Upper lobe of right lung (tissue), 1 donor: ENCODE measurements around the gene PDGFA. TPM values are rescaled to one million over a fixed set of nuclear protein-coding genes. Genes with fewer than 3 reads are reported as not detected.

Experiments
- ATAC-seq: fragments of 200-7000 bp; cut with Tn5 transposase; one replicate; pipeline ENCODE4 v1.9.1; 2020; ENCODE audit warnings: mild to moderate bottlenecking, moderate library complexity
- DNase-seq: peaks from one replicate; pipeline ENCODE4 v3.0.0-alpha.2; 2020
- H3K27ac ChIP-seq: fragments of 200-600 bp; one replicate; pipeline ENCODE4 v1.8.0; 2022
- H3K27me3 ChIP-seq: fragments of 200-600 bp; one replicate; pipeline ENCODE4 v1.8.0; 2022; ENCODE audit warnings: mild to moderate bottlenecking
- H3K36me3 ChIP-seq: fragments of 200-600 bp; one replicate; pipeline ENCODE4 v1.8.0; 2022
- H3K4me1 ChIP-seq: fragments of 200-600 bp; one replicate; pipeline ENCODE4 v1.8.0; 2022
- H3K4me3 ChIP-seq: fragments of 200-600 bp; one replicate; pipeline ENCODE4 v1.8.0; 2022; ENCODE audit warnings: mild to moderate bottlenecking
- H3K9me3 ChIP-seq: fragments of 200-600 bp; one replicate; pipeline ENCODE4 v1.8.0; 2022
- CTCF ChIP-seq: fragments of 200-600 bp; IDR thresholded peaks from one replicate; pipeline ENCODE4 v1.8.0; 2022; ENCODE audit warnings: antibody characterized with exemption
- intact Hi-C: fragments of 100-400 bp; cut with DNase I; formaldehyde crosslinking; loops from one replicate; pipeline ENCODE4 v1.11.0; 2022
- total RNA-seq: library from RNA; stranded (reverse); fragmentation: NEBNext Ultra II Directional; extraction: Animal tissue kit (Norgen Biotek cat#: 25700); gene quantifications from one replicate; pipeline ENCODE4 v1.2.1, GENCODE V29; 2021
- donor health status: DM: no; HTN: yes; CAD: no; lungs with severe emphysema.

The PDGFA gene
- total RNA-seq, 1 donor from 2014 or later: 57.1 TPM

GRCh38 chr7:534959-535358, 15.3 kb upstream of the PDGFA start:
- intact Hi-C loops: no loop called here

GRCh38 chr7:534075-534474, 14.4 kb upstream of the PDGFA start:
- no peak overlapping the region for H3K27ac ChIP-seq
- H3K36me3 ChIP-seq: no peaks in the 10 kb centered on the region
- no peaks in the 10 kb centered on the region for H3K9me3 ChIP-seq
- no peak for TF ChIP-seq CTCF
- peaks cover 15% of the 10 kb centered on the region for H3K4me1 ChIP-seq
- no peaks in the 10 kb centered on the region for H3K27me3 ChIP-seq
- ATAC-seq: no peak
- intact Hi-C loops: no loop called here
- DNase-seq: no peak
- no peak overlapping the region for H3K4me3 ChIP-seq

More at GRCh38 chr7:534959-535358, 15.3 kb upstream of the PDGFA start:
- H3K4me1 ChIP-seq: peaks cover 17% of the 10 kb centered on the region
- TF ChIP-seq CTCF: no peak
- DNase-seq (no peak), ATAC-seq (no peak)
- H3K4me3 ChIP-seq: no peak overlapping the region
- no peaks in the 10 kb centered on the region for H3K36me3 ChIP-seq
- H3K27me3 ChIP-seq: no peaks in the 10 kb centered on the region
- no peak overlapping the region for H3K27ac ChIP-seq
- no peaks in the 10 kb centered on the region for H3K9me3 ChIP-seq

DNA sequence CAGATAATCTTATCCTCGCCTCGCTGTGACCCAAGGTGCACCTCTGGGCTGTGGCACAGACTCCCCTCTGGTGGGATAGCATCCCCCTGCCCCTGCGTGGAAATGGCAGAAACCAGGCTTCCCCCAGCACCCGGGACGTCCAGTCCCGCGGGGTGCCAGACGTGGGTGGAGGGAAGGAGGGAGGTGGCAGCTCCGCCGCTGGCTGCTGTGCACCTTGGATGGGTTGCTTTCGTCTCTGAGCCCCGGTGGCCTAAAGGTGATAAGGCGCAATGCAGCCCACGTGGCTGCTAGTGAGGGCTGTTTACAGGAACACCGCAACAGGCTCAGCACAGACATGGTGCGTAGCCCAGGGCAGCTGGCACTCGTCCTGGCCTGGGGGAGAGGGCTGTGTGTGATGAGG, 13.6 kb upstream of the PDGFA start:
- peaks cover 7% of the 10 kb centered on the region for H3K4me1 ChIP-seq
- ATAC-seq: no peak
- no peaks in the 10 kb centered on the region for H3K36me3 ChIP-seq
- H3K27me3 ChIP-seq: no peaks in the 10 kb centered on the region
- H3K9me3 ChIP-seq: no peaks in the 10 kb centered on the region
- no peak overlapping the region for H3K27ac ChIP-seq
- no peak for DNase-seq
- no peak for TF ChIP-seq CTCF
- no peak overlapping the region for H3K4me3 ChIP-seq
- intact Hi-C loops: no loop called here

GRCh38 chr7:532379-533143, 12.9 kb upstream of the PDGFA start:
- H3K9me3 ChIP-seq: no peaks in the 10 kb centered on the region
- no peak overlapping the region for H3K4me3 ChIP-seq
- ATAC-seq (no peak), DNase-seq (no peak)
- no peaks in the 10 kb centered on the region for H3K4me1 ChIP-seq
- TF ChIP-seq CTCF: no peak
- no peaks in the 10 kb centered on the region for H3K27me3 ChIP-seq
- intact Hi-C loops: no loop called here
- H3K36me3 ChIP-seq: no peaks in the 10 kb centered on the region
- no peak overlapping the region for H3K27ac ChIP-seq

DNA sequence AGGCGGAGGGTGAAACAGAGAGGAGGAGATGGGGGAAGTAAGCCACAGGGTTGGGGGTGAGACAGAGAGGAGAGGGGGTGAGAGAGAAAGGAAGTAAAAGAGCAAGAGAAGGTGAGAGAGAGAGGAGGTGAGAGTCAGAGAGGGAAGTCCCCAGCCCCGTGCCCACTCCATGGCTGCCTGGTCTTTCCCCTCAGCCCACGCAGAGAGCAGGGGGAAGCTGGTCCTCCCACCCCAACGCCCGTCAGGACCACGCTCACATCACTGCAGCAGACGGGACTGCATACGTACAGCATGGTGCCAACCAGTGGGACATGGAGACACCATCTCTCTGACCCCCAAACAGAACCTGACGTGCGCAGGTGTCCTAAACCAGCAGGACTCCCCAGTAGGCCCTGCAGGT, 12.1 kb upstream of the PDGFA start:
- intact Hi-C loops: no loop called here

More for the DNA sequence above, 12.1 kb upstream of the PDGFA start:
- TF ChIP-seq CTCF: no peak
- Histone ChIP-seq H3K4me3 (no peak overlapping the region), H3K9me3 (no peaks in the 10 kb centered on the region), H3K4me1 (no peaks in the 10 kb centered on the region), H3K27ac (no peak overlapping the region), H3K36me3 (no peaks in the 10 kb centered on the region), H3K27me3 (no peaks in the 10 kb centered on the region)
- DNase-seq: no peak
- no peak for ATAC-seq
